Measurements from ENCODE around the gene PCLO. TPM values are rescaled to one million over a fixed set of nuclear protein-coding genes. Genes with fewer than 3 reads are reported as not detected.

PCLO gene
- total and polyA plus RNA-seq, 4 donors: 0.04 to 1.1 (median 0.48) TPM

- no peak overlapping the region for H3K27ac ChIP-seq (ENCODE audit: low read depth in 1 of 2, low read length in 2 of 2)
- no peak overlapping the region for H3K4me3 ChIP-seq (ENCODE audit: low read depth in 1 of 3, low read length in 3 of 3)
- TF ChIP-seq HNF4A (conservative IDR thresholded peaks at IDR 0.05) (no peak), REST (IDR thresholded peaks at IDR 0.05) (no peak), GABPA (IDR thresholded peaks at IDR 0.05 in 1 of 2, conservative IDR thresholded peaks at IDR 0.05 in 1 of 2) (no peak), CTCF (IDR thresholded peaks at IDR 0.05; ENCODE audit: low read depth, low read length, missing input control) (no peak), MAX (IDR thresholded peaks at IDR 0.05) (no peak), RAD21 (IDR thresholded peaks at IDR 0.05) (no peak), JUND (IDR thresholded peaks at IDR 0.05) (no peak), TAF1 (conservative IDR thresholded peaks at IDR 0.05) (no peak), YY1 (IDR thresholded peaks at IDR 0.05) (no peak), NR2F2 (IDR thresholded peaks at IDR 0.05) (no peak), SP1 (IDR thresholded peaks at IDR 0.05) (no peak), FOXA1 (IDR thresholded peaks at IDR 0.05) (no peak), FOXA2 (IDR thresholded peaks at IDR 0.05) (no peak), ZBTB33 (IDR thresholded peaks at IDR 0.05) (no peak), RXRA (IDR thresholded peaks at IDR 0.05) (no peak), HNF4G (IDR thresholded peaks at IDR 0.05) (no peak), EGR1 (IDR thresholded peaks at IDR 0.05; ENCODE audit: low read depth in 2 of 2) (no peak)
- TF ChIP-seq, protein P1, sequence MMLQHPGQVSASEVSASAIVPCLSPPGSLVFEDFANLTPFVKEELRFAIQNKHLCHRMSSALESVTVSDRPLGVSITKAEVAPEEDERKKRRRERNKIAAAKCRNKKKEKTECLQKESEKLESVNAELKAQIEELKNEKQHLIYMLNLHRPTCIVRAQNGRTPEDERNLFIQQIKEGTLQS (IDR thresholded peaks at IDR 0.05): no peak
- H3K36me3 ChIP-seq (ENCODE audit: control insufficient read depth in 4 of 4, insufficient read depth in 3 of 4, low read depth in 1 of 4, low read length in 3 of 4): no peaks in the 10 kb centered on the region
- no peaks in the 10 kb centered on the region for H3K4me1 ChIP-seq (ENCODE audit: control insufficient read depth in 4 of 4, insufficient read depth in 4 of 4, low read length in 3 of 4)
- no peak for DNase-seq (ENCODE audit: low spot score)
- H3K9me3 ChIP-seq (ENCODE audit: control insufficient read depth in 4 of 4, low read length in 3 of 4): no peaks in the 10 kb centered on the region
- no peaks in the 10 kb centered on the region for H3K27me3 ChIP-seq (ENCODE audit: control insufficient read depth in 4 of 4, insufficient read depth in 4 of 4, low read length in 3 of 4)
- H3K9ac ChIP-seq (ENCODE audit: low read depth in 1 of 2, low read length in 2 of 2): no peak overlapping the region
- 79% methylated on average over 4 of the region's 4 CpGs for WGBS
These were observed 212.2 kb downstream of the PCLO start for GRCh38 chr7:82950436-82950835.

Measured in liver (tissue), 9 donors.